Activated CD8-positive, alpha-beta T cell treated with anti-CD3 and anti-CD28 coated beads for 36 hours (primary cell): ENCODE results near the gene DNAJC16. TPM values are rescaled to one million over a fixed set of nuclear protein-coding genes. Genes with fewer than 3 reads are reported as not detected.
A peak's percentile ranks its signal among the peaks of the same experiment; 100 is the strongest.

Experiments used
- ATAC-seq: fragments of 200-7000 bp; cut with Tn5 transposase; one replicate; pipeline ENCODE4 v1.10.0; 2021; ENCODE audit warnings: mild to moderate bottlenecking, moderate library complexity
- CTCF ChIA-PET: fragments of 350-600 bp; sonication (Branson Sonifier 250); formaldehyde crosslinking; loops from one replicate; lab custom pipeline; 2021; ENCODE audit warnings: antibody characterized with exemption; lab: Charles Lee
- POLR2A ChIA-PET: fragments of 350-600 bp; sonication (Branson Sonifier 250); formaldehyde crosslinking; loops from one replicate; lab custom pipeline; 2021; ENCODE audit warnings: antibody characterized with exemption; lab: Charles Lee
- DNase-seq: peaks from one replicate; pipeline ENCODE4 v3.0.0-alpha.2; 2020
- H3K27ac Mint-ChIP-seq: one replicate; pipeline ENCODE4 v1.8.0; 2021; ENCODE audit warnings: mild to moderate bottlenecking, mixed read lengths
- H3K27me3 Mint-ChIP-seq: one replicate; pipeline ENCODE4 v1.8.0; 2021; ENCODE audit warnings: mixed read lengths
- H3K36me3 Mint-ChIP-seq: one replicate; pipeline ENCODE4 v1.8.0; 2021; ENCODE audit warnings: low read depth, mixed read lengths
- H3K4me1 Mint-ChIP-seq: one replicate; pipeline ENCODE4 v1.8.0; 2021; ENCODE audit warnings: low read depth, mixed read lengths
- H3K4me3 Mint-ChIP-seq: one replicate; pipeline ENCODE4 v1.8.0; 2021; ENCODE audit warnings: mild to moderate bottlenecking, moderate library complexity, mixed read lengths
- H3K9me3 Mint-ChIP-seq: one replicate; pipeline ENCODE4 v1.8.0; 2021; ENCODE audit warnings: mixed read lengths
- CTCF ChIP-seq: fragments of 200-600 bp; IDR thresholded peaks from one replicate; pipeline ENCODE4 v1.8.0; 2022; ENCODE audit warnings: antibody characterized with exemption, mild to moderate bottlenecking
- intact Hi-C: fragments of 100-400 bp; cut with micrococcal nuclease; formaldehyde crosslinking; loops from one replicate; pipeline ENCODE4 v1.10.0; 2022
- total RNA-seq, 2 experiments: library from RNA; stranded (reverse); gene quantifications; one replicate each; pipeline ENCODE4 v1.2.3, GENCODE V29; 2021

DNAJC16 gene
- total RNA-seq, 2 experiments from 2014 or later, result 10.0 to 13.0 TPM

- Mint-ChIP-seq H3K36me3 (peaks cover 33% of the 10 kb centered on the region), H3K4me1 (peaks cover 49% of the 10 kb centered on the region), H3K4me3 (peak overlapping the region; percentile 83), H3K27me3 (no peaks in the 10 kb centered on the region), H3K9me3 (no peaks in the 10 kb centered on the region), H3K27ac (peak overlapping the region; percentile 86)
- no peak for TF ChIP-seq CTCF
- ChIA-PET POLR2A (interaction anchor here (0.6 to 3.1 kb wide), 13 partner anchors 8 to 216 kb away, joined by 3 to 18 read pairs (median 4); partner anchors contain the start of gene AGMAT), CTCF (interaction anchor here (0.7 to 2.0 kb wide), 5 partner anchors 9 to 79 kb away, joined by 3 to 5 read pairs (median 4); partner anchors contain the start of gene AGMAT)
- ATAC-seq (no peak), DNase-seq (no peak)
- intact Hi-C loops, result loop anchor here (5.0 kb wide), 1 partner anchor 91 kb away; the partner anchor contains the start of gene DNAJC16
Measured at GRCh38 chr1:15618077-15618654, 91.5 kb downstream of the DNAJC16 start.

- H3K4me1 Mint-ChIP-seq, result peaks cover 50% of the 10 kb centered on the region
- intact Hi-C loops, result loop anchor here (5.0 kb wide), 1 partner anchor 92 kb away; the partner anchor contains the start of gene DNAJC16
- peak overlapping the region; percentile 83 for H3K4me3 Mint-ChIP-seq
- TF ChIP-seq CTCF, result no peak
- H3K27ac Mint-ChIP-seq, result peak overlapping the region; percentile 86
- H3K9me3 Mint-ChIP-seq, result no peaks in the 10 kb centered on the region
- DNase-seq (no peak), ATAC-seq (no peak)
- POLR2A ChIA-PET, result interaction anchor here (0.6 to 3.1 kb wide), 11 partner anchors 9 to 215 kb away, joined by 3 to 18 read pairs (median 4); partner anchors contain the start of gene AGMAT
- no peaks in the 10 kb centered on the region for H3K27me3 Mint-ChIP-seq
- CTCF ChIA-PET, result interaction anchor here (0.7 to 2.0 kb wide), 4 partner anchors 8 to 78 kb away, joined by 3 to 5 read pairs (median 4); no protein-coding TSS in a partner anchor
- H3K36me3 Mint-ChIP-seq, result peaks cover 33% of the 10 kb centered on the region
Measured at GRCh38 chr1:15618655-15619525, 92.2 kb downstream of the DNAJC16 start.

DNA sequence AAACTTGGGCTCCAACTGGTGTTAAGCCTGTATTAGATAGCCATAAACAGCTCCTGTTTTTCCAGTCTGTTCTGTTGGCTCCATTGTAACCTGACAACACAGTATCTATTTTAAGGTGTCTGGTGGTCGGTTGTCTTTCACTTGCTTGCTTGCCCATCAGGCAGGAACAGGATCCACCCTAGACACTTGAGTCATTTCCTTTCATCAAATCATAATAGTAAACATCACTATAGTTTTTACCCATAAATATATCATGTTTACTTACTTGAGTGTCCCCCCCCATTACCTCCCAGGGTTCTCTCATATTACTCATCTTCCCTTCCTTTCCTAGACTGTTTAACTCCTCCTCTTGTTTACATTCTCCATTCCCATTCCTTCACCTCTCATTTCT is 93.5 kb downstream of the DNAJC16 start:
- no peaks in the 10 kb centered on the region for H3K27me3 Mint-ChIP-seq

DNA sequence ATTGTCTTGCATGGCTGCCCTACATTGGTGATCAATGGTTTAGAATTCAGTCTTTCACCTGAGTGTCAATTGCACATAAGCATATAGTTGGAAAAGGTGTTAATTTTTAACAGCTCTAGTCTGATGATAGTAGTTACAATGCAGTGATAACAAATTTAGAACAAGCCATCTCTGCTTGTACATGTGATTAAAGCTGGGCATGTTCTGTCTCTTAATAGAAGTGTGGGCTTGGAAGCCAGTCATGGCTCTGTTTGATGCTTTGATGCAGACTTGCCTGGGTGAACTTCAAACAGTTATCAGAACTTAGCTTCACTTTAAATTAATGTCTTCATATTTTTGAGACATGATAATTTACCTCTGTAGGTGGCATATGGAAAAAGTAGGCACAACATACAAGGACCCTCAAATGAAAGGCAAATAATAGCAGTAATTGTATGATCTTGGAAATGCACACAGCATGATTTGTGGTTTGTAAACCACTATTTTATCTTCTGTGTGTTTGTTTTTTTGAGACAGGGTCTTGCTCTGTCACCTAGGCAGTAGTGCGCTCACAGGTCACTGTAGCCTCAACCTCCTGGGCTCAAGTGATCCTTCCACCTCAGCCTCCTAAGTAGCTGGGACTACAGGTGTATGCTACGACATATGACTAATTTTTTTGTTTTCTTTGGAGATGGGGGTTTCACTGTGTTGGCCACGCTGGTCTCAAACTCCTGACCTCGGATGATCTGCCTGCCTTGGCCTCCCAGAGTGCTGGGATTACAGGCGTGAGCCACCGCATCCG is 94.4 kb downstream of the DNAJC16 start:
- H3K27ac Mint-ChIP-seq, result peak overlapping the region; percentile 66
- DNase-seq (no peak), ATAC-seq (no peak)
- TF ChIP-seq CTCF, result no peak
- H3K36me3 Mint-ChIP-seq, result peaks cover 37% of the 10 kb centered on the region
- intact Hi-C loops, result no loop called here
- H3K27me3 Mint-ChIP-seq, result no peaks in the 10 kb centered on the region
- no peaks in the 10 kb centered on the region for H3K9me3 Mint-ChIP-seq
- peaks cover 63% of the 10 kb centered on the region for H3K4me1 Mint-ChIP-seq
- ChIA-PET POLR2A (no interaction called here), CTCF (interaction anchor here (1.1 to 1.4 kb wide), 3 partner anchors 9 to 25 kb away, joined by 3 read pairs; no protein-coding TSS in a partner anchor)
- no peak overlapping the region for H3K4me3 Mint-ChIP-seq

More for the DNA sequence above, 93.5 kb downstream of the DNAJC16 start:
- intact Hi-C loops, result no loop called here
- CTCF ChIA-PET, result interaction anchor here (1.4 kb wide), 1 partner anchor 15 kb away, joined by 3 read pairs; no protein-coding TSS in a partner anchor
- peaks cover 60% of the 10 kb centered on the region for H3K4me1 Mint-ChIP-seq
- peak overlapping the region; percentile 57 for H3K27ac Mint-ChIP-seq
- DNase-seq, result no peak
- peak overlapping the region; percentile 45 for H3K4me3 Mint-ChIP-seq
- ATAC-seq, result no peak
- TF ChIP-seq CTCF, result no peak
- H3K9me3 Mint-ChIP-seq, result no peaks in the 10 kb centered on the region
- H3K36me3 Mint-ChIP-seq, result peaks cover 36% of the 10 kb centered on the region
- POLR2A ChIA-PET, result interaction anchor here (2.9 kb wide), 1 partner anchor 17 kb away, joined by 18 read pairs; no protein-coding TSS in a partner anchor
